SK-N-SH treated with all-trans-retinoic acid at 6 μM for 48 hours (cell line): ENCODE results near the gene PCDHGA1.

Source experiments
- ATAC-seq: fragments of 200-7000 bp; cut with Tn5 transposase; 3 replicates; pipeline ENCODE4 v1.9.1; 2020; ENCODE audit warnings: mild to moderate bottlenecking, moderate library complexity
- CSDC2 ChIP-seq: fragments of 250-450 bp; sonication (Bioruptor Pico); IDR thresholded peaks from 2 replicates; pipeline ENCODE4 v1.5.0; 2020; ENCODE audit warnings: mild to moderate bottlenecking, moderate library complexity
- ESRRG ChIP-seq: fragments of 250-450 bp; sonication (Bioruptor Pico); IDR thresholded peaks from 2 replicates; pipeline ENCODE4 v1.6.1; 2021; ENCODE audit warnings: mild to moderate bottlenecking
- GLIS3 ChIP-seq: fragments of 250-450 bp; sonication (Bioruptor Pico); IDR thresholded peaks from 2 replicates; pipeline ENCODE4 v1.5.0; 2020; ENCODE audit warnings: mild to moderate bottlenecking, moderate library complexity
- ISL1 ChIP-seq: fragments of 250-450 bp; sonication (Bioruptor Pico); IDR thresholded peaks from 2 replicates; pipeline ENCODE4 v2.1.2; 2022; ENCODE audit warnings: mild to moderate bottlenecking, moderate library complexity
- PPARA ChIP-seq: fragments of 250-450 bp; sonication (Bioruptor Pico); IDR thresholded peaks from 2 replicates; pipeline ENCODE4 v1.5.0; 2020; ENCODE audit warnings: mild to moderate bottlenecking, borderline replicate concordance
- RARB ChIP-seq: fragments of 250-450 bp; sonication (Bioruptor Pico); IDR thresholded peaks from 2 replicates; pipeline ENCODE4 v1.8.0; 2021; ENCODE audit warnings: mild to moderate bottlenecking, moderate library complexity
- TOX ChIP-seq: fragments of 250-450 bp; sonication (Bioruptor Pico); IDR thresholded peaks from 2 replicates; pipeline ENCODE4 v1.8.0; 2021; ENCODE audit warnings: mild to moderate bottlenecking, moderate library complexity, borderline replicate concordance
- ZFP3 ChIP-seq: fragments of 250-450 bp; sonication (Bioruptor Pico); IDR thresholded peaks from 2 replicates; pipeline ENCODE4 v1.5.0; 2020; ENCODE audit warnings: mild to moderate bottlenecking, moderate library complexity
- ZFP30 ChIP-seq: fragments of 450-650 bp; formaldehyde crosslinking; IDR thresholded peaks from 2 replicates; pipeline ENCODE4 v1.5.0; 2022; ENCODE audit warnings: mild to moderate bottlenecking, moderate library complexity
- ZNF565 ChIP-seq: fragments of 450-650 bp; formaldehyde crosslinking; conservative IDR thresholded peaks from 2 replicates; pipeline ENCODE4 v1.5.0; 2020; ENCODE audit warnings: low read depth, mild to moderate bottlenecking, moderate library complexity
- TF ChIP-seq, protein P1 (sequence below): fragments of 250-450 bp; sonication (Bioruptor Pico); IDR thresholded peaks from 2 replicates; pipeline ENCODE4 v1.8.0; 2021; ENCODE audit warnings: low read depth, mild to moderate bottlenecking, moderate library complexity, borderline replicate concordance
- TF ChIP-seq, protein P2 (sequence below): fragments of 250-450 bp; sonication (Bioruptor Pico); IDR thresholded peaks from 2 replicates; pipeline ENCODE4 v1.5.1; 2021; ENCODE audit warnings: mild to moderate bottlenecking, moderate library complexity
- TF ChIP-seq, protein P3 (sequence below): fragments of 250-450 bp; sonication (Bioruptor Pico); IDR thresholded peaks from 2 replicates; pipeline ENCODE4 v1.8.0; 2020; ENCODE audit warnings: mild to moderate bottlenecking, moderate library complexity, borderline replicate concordance
- TF ChIP-seq, protein P4 (sequence below): fragments of 250-450 bp; sonication (Bioruptor Pico); IDR thresholded peaks from 2 replicates; pipeline ENCODE4 v1.5.0; 2020; ENCODE audit warnings: mild to moderate bottlenecking, moderate library complexity

Gene PCDHGA1

DNA sequence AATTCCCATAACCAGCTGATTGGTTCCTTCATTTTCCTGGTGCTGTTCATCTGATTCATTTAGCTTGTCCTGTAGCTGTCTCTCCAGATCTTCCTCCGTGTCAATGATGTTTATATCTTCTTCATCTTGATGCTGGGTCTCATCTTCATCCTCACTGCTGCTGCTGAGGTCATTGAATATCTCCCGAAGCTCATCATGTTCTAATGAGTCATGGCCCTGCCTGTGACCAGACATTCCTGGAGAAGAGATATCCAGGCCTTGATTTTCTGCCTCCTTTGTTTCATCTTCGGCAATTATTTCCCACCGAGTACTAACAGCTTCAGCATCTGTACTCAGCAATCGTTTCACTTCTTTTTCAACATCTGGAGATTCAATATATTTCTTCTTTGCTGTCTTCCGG, 11.1 kb upstream of the PCDHGA1 start:
- no peak for ATAC-seq
- no peak for TF ChIP-seq ISL1
- no peak for TF ChIP-seq ZFP30 (CRISPR knock-in tag)
- TF ChIP-seq, protein P1, sequence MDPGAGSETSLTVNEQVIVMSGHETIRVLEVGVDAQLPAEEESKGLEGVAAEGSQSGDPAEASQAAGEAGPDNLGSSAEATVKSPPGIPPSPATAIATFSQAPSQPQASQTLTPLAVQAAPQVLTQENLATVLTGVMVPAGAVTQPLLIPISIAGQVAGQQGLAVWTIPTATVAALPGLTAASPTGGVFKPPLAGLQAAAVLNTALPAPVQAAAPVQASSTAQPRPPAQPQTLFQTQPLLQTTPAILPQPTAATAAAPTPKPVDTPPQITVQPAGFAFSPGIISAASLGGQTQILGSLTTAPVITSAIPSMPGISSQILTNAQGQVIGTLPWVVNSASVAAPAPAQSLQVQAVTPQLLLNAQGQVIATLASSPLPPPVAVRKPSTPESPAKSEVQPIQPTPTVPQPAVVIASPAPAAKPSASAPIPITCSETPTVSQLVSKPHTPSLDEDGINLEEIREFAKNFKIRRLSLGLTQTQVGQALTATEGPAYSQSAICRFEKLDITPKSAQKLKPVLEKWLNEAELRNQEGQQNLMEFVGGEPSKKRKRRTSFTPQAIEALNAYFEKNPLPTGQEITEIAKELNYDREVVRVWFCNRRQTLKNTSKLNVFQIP (CRISPR knock-in tag), result no peak

DNA sequence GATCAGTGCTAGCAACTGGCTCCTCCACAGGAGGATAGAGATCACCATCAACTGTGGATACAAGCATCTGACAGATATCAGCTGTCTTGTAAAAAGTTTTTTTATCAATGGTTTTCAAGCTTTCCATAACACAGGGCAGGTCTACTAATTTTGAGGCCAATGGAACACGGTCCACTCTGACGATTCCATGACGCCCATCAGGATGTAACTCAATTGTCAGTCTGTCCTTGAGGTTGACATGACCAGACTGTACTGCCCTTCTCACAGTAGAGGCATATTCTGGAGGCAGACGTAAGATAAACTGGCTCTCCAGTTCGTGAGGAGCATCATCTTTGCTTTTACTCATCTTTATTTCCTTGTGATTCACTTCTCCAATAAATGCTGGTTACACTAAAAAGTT, 10.6 kb upstream of the PCDHGA1 start:
- TF ChIP-seq, protein P2, sequence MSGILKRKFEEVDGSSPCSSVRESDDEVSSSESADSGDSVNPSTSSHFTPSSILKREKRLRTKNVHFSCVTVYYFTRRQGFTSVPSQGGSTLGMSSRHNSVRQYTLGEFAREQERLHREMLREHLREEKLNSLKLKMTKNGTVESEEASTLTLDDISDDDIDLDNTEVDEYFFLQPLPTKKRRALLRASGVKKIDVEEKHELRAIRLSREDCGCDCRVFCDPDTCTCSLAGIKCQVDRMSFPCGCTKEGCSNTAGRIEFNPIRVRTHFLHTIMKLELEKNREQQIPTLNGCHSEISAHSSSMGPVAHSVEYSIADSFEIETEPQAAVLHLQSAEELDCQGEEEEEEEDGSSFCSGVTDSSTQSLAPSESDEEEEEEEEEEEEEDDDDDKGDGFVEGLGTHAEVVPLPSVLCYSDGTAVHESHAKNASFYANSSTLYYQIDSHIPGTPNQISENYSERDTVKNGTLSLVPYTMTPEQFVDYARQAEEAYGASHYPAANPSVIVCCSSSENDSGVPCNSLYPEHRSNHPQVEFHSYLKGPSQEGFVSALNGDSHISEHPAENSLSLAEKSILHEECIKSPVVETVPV (CRISPR knock-in tag), result no peak
- TF ChIP-seq, protein P3, sequence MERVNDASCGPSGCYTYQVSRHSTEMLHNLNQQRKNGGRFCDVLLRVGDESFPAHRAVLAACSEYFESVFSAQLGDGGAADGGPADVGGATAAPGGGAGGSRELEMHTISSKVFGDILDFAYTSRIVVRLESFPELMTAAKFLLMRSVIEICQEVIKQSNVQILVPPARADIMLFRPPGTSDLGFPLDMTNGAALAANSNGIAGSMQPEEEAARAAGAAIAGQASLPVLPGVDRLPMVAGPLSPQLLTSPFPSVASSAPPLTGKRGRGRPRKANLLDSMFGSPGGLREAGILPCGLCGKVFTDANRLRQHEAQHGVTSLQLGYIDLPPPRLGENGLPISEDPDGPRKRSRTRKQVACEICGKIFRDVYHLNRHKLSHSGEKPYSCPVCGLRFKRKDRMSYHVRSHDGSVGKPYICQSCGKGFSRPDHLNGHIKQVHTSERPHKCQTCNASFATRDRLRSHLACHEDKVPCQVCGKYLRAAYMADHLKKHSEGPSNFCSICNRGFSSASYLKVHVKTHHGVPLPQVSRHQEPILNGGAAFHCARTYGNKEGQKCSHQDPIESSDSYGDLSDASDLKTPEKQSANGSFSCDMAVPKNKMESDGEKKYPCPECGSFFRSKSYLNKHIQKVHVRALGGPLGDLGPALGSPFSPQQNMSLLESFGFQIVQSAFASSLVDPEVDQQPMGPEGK (CRISPR knock-in tag), result 0 out of 2 replicates have a peak, but pooled peaks have one; percentile 14
- ATAC-seq, result no peak

DNA sequence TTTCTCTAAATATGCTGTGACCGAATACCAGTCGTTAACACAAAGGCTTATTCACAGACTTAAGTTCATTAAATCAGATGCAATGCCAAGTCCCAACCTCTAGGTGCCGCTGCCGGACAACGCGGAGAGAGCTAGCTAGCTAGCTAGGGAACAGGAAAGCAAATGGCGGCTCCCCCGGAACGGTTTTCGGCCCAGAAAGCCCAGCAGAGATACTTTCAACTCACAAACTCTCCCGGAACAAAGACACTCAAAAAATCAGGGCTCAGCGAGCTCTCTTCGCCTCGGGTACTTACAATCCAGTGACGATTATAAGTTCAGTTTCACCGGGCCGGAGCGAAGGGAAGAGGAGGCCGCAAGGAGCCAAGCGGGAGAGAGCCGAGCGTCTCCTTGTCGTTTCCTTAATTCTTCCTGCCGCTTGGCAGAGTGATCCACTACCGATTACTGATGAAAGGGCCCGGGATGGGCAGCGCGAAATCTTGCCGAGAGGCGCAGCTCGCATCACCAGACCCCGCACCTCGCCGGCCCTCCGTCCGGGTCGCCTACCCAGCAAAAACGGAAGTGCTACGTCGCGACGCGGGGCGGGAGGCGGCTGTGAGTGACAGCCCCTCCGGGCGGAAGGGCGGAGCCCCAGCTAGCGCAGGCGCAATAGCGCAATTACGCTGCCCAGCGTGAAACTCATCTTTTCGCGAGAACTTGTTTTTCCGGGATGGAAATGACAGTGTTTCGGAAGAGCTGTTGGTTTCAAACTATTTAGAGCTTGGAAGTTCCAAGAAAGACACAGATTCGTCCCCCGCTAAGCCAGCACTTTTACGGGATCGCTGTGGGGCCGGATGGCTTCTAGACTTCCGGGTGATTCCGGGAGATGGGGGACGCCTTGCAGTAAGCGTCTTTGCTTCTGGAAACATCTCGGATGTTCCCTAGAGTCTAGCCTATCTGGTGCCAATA, 9.8 kb upstream of the PCDHGA1 start, which contains the start of gene TAF7:
Gene TAF7 (minus strand): TSS at position 560 of the 945 bp plus-strand sequence. CDS start 740 bp downstream, outside the sequence.
- no peak for TF ChIP-seq RARB
- TF ChIP-seq CSDC2, result no peak
- 0 out of 2 replicates have a peak, but pooled peaks have one; percentile 14 for TF ChIP-seq ZFP3 (CRISPR knock-in tag)
- TF ChIP-seq, protein P3 (CRISPR knock-in tag), result no peak
- TF ChIP-seq ESRRG (CRISPR knock-in tag), result no peak
- TF ChIP-seq PPARA (CRISPR knock-in tag), result no peak
- TF ChIP-seq, protein P1 (CRISPR knock-in tag), result no peak
- TF ChIP-seq GLIS3 (CRISPR knock-in tag), result 0 out of 2 replicates have a peak, but pooled peaks have one; percentile 54
- no peak for TF ChIP-seq TOX (CRISPR knock-in tag)
- TF ChIP-seq ZNF565 (CRISPR knock-in tag), result no peak
- TF ChIP-seq, protein P4, sequence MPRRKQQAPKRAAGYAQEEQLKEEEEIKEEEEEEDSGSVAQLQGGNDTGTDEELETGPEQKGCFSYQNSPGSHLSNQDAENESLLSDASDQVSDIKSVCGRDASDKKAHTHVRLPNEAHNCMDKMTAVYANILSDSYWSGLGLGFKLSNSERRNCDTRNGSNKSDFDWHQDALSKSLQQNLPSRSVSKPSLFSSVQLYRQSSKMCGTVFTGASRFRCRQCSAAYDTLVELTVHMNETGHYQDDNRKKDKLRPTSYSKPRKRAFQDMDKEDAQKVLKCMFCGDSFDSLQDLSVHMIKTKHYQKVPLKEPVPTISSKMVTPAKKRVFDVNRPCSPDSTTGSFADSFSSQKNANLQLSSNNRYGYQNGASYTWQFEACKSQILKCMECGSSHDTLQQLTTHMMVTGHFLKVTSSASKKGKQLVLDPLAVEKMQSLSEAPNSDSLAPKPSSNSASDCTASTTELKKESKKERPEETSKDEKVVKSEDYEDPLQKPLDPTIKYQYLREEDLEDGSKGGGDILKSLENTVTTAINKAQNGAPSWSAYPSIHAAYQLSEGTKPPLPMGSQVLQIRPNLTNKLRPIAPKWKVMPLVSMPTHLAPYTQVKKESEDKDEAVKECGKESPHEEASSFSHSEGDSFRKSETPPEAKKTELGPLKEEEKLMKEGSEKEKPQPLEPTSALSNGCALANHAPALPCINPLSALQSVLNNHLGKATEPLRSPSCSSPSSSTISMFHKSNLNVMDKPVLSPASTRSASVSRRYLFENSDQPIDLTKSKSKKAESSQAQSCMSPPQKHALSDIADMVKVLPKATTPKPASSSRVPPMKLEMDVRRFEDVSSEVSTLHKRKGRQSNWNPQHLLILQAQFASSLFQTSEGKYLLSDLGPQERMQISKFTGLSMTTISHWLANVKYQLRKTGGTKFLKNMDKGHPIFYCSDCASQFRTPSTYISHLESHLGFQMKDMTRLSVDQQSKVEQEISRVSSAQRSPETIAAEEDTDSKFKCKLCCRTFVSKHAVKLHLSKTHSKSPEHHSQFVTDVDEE (CRISPR knock-in tag), result no peak
- peak; percentile 96 for ATAC-seq
